HFF-Myc (cell line): ENCODE measurements around the gene CST7.
"Not testable (repeated sequence)": the region's sequence is repeated elsewhere in the genome, so short reads cannot be mapped to it uniquely, and the experiment has no call there.

Experiments used
- DNase-seq: peaks from one replicate; pipeline ENCODE4 v3.0.0-alpha.2; 2011; ENCODE audit warnings: low read depth; ENCODE audit errors: extremely low read depth
- H3K4me3 ChIP-seq: replicated peaks from 2 replicates; pipeline ENCODE4 v1.5.1; 2011; ENCODE audit warnings: low read depth, mild to moderate bottlenecking, control low read depth, low read length
- CTCF ChIP-seq: IDR thresholded peaks from 2 replicates; pipeline ENCODE4 v1.5.1; 2012; ENCODE audit warnings: mild to moderate bottlenecking, low read depth, low read length, control low read depth; ENCODE audit errors: missing control alignments

Gene CST7

GRCh38 chr20:24943196-24943595 lies 5.9 kb upstream of the CST7 start:
- no peak for TF ChIP-seq CTCF
- no peak for DNase-seq

GRCh38 chr20:24943731-24944130 lies 5.3 kb upstream of the CST7 start:
- no peak overlapping the region for H3K4me3 ChIP-seq
- DNase-seq: no peak
- no peak for TF ChIP-seq CTCF

More at GRCh38 chr20:24943196-24943595, 5.9 kb upstream of the CST7 start:
- H3K4me3 ChIP-seq: no peak overlapping the region

- not testable (repeated sequence) for H3K4me3 ChIP-seq
These were observed 2.7 kb upstream of the CST7 start for GRCh38 chr20:24946376-24946775.

GRCh38 chr20:24948396-24948938 lies 602 bp upstream of the CST7 start:
- not testable (repeated sequence) for H3K4me3 ChIP-seq, DNase-seq

More at GRCh38 chr20:24946376-24946775, 2.7 kb upstream of the CST7 start:
- DNase-seq: not testable (repeated sequence)

- no peak for DNase-seq
- no peak overlapping the region for H3K4me3 ChIP-seq
- no peak for TF ChIP-seq CTCF
These were observed 673 bp downstream of the CST7 start for GRCh38 chr20:24949756-24950127.

- DNase-seq: no peak
- no peak overlapping the region for H3K4me3 ChIP-seq
- no peak for TF ChIP-seq CTCF
These were observed 1.2 kb downstream of the CST7 start for GRCh38 chr20:24950128-24950835.

- TF ChIP-seq CTCF: no peak
- H3K4me3 ChIP-seq: no peak overlapping the region
- no peak for DNase-seq
These were observed 1.9 kb downstream of the CST7 start for GRCh38 chr20:24950836-24951525.
